GM12874 (cell line): ENCODE results near the gene PROKR1.

Source experiments
- TF ChIP-seq, protein P1 (sequence below): IDR thresholded peaks from 2 replicates; pipeline ENCODE4 v1.5.1; 2011; ENCODE audit warnings: low read depth, mild to moderate bottlenecking, control low read depth, low read length, moderate library complexity; ENCODE audit not compliant: insufficient read depth

The PROKR1 gene

DNA sequence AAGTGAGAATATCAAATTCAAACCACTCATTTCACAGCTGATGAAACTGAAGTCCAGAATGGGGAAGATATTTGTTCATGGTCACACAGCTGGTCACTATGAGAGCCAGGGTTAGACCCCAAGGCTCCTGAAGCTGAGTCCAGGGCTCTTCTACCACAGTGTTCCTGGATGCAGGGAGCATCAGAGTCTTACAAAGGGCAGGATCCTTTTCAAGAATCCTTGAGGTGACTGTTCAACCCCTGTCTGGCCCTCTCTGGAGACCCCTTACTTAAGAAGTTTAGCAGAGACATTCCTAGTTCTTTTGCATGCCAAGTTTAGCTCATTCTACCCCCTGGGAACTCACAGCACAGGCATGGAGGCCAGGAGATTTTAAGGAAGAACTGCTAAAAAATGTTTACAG, 15.7 kb downstream of the PROKR1 start:
- TF ChIP-seq, protein P1, sequence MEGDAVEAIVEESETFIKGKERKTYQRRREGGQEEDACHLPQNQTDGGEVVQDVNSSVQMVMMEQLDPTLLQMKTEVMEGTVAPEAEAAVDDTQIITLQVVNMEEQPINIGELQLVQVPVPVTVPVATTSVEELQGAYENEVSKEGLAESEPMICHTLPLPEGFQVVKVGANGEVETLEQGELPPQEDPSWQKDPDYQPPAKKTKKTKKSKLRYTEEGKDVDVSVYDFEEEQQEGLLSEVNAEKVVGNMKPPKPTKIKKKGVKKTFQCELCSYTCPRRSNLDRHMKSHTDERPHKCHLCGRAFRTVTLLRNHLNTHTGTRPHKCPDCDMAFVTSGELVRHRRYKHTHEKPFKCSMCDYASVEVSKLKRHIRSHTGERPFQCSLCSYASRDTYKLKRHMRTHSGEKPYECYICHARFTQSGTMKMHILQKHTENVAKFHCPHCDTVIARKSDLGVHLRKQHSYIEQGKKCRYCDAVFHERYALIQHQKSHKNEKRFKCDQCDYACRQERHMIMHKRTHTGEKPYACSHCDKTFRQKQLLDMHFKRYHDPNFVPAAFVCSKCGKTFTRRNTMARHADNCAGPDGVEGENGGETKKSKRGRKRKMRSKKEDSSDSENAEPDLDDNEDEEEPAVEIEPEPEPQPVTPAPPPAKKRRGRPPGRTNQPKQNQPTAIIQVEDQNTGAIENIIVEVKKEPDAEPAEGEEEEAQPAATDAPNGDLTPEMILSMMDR: no peak

DNA sequence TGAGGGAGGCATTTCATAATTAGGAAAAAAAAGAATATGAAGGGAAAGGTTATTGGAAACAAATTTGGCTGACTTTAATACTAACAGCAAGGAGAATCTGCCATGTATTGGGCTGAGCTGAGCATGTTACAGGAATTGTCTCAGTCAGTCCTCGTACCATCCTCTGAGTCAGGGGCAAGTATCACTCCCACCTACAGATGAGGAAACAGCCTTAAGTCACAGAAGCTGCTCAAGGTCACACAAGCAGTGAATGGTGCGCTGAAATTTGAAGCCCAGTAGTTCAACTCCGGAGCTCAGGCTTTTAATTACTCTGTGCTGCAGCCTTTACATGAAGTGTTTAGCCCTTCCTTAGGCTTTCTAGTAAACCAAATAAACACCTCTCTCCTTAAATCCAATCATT, 17.3 kb downstream of the PROKR1 start:
- TF ChIP-seq, protein P1: no peak

DNA sequence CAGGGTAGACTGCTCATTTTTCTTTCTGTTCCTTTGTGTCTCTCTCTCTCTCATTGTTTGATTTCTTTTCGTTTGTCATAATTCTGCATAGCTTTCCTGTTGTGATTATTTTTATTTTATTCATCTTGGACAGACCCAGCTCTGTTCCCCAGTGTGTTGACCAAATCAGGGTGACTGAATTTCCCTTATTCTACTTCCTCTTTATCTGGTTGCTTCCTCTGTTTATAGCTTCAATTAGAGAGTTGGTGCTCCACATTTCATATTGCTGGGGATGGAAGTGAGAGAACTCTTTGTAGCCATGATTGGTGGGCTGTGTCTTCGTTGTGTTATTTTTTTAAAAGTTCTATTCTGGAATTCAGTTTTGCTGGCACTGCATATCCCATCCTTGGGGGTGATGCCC, 19.1 kb downstream of the PROKR1 start:
- TF ChIP-seq, protein P1: no peak

DNA sequence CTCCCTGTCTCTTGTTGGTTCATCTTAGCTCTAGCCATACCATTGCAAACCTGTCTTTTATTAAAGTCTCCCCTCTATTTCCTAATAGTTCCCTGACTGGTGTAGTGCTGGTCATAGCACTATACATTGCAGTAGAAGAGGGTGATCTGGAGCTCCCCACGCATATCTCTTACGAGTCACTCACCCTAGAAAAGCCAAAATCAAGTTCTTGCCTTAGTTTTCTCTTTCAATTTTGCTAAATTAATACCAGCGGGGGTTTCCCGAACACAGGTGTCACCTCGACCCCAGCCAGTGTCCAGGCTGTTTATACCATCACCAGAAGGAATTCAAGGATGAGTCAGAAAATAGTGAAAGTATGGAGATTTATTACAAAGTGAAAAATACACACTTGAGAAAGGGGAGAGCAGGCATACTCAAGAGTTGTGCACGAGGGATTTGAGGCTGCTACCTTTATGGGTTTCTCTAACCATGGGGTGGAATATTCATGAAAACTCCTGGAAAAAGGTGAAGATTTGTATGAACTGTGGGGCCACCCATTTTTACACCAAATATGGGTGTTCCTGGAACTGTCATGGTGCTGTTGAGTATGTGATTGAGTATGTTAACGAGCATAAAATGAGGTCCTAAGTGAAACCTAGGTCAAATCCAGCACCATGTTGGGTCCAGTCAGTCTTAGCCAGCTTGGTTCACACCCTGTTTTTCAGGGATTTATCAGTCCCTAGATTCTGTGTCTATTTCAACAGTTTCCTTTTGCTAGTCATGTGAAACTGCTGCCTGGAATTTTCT, 20.2 kb downstream of the PROKR1 start:
- TF ChIP-seq, protein P1: no peak

DNA sequence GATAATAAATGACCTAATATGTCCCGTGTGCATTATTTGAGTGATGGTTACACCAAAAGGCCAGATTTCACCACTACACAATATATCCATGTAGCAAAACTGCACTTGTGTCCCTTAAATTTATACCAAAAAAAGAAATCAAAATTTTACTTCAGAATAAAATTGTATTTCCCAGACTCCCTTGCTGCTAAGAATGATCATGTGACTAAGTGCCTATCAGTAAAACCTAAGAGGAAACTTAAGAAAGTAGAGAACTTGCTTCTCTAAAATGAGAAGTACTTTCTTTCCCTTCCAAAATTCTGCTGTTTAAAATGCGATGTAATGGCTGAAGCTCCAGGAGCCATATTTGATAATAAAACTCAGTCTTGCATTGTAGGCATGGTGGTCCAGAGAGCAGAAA, 24.0 kb downstream of the PROKR1 start:
- TF ChIP-seq, protein P1: no peak

DNA sequence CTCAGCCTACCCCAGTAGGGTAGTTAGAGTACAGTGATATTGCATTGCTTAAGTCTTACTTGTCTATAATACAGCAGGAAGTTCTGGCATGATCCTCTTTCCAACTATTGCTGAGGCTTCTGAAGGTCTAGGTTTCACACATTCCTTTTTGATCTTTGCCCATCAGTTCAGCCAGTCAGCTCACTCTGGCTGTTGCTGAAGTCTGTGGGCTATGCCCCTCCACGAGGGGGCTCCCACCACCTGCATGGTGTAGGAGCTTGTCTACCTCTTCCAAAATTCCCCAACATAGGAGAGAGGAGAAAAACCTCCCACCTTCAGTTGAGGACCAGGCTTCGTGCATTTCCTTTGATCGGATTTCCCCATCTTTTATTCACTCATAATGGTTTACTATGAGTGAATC, 26.3 kb downstream of the PROKR1 start:
- TF ChIP-seq, protein P1: no peak

DNA sequence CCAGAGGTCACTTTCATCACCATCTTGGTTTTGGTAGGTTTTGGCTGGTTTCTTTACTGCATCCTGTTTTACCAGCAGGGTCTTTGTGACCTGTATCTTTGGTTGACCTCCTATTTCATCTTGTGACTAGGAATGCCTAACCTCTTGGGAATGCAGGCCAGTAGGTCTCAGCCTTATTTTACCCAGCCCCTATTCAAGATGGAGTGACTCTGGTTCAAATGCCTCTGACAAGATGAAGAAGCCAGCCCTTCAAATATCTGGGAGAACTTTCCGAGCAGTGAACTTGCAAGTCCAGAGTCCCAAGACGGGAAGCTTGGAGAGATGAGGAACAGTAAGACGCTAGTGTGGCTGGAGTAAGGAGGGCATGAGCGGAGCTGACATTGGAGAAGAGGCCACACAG, 28.6 kb downstream of the PROKR1 start:
- TF ChIP-seq, protein P1: no peak

DNA sequence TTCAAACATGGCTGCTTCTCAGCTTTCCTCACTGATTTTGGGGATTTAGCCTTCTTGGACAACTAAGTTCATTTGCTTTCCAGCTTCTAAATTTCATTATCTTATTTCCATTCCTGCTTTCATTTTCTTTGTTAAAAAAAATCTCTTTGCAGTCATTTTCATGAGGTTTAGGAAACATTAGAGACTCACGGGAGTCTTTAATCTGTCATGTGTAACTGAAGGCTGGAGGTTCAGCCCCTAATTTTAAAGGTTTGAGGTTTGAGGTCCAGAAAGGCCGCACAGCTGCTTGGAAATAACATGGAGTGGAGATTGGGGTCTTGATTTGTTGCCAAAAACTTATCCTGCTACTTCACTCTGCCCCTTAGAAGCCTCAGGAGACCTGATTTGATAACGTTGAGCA, 30.3 kb downstream of the PROKR1 start:
- TF ChIP-seq, protein P1: no peak
